HL-60 (cell line): ENCODE data around the gene SDK1.

Experiments
- GABPA ChIP-seq: IDR thresholded peaks from 2 replicates; pipeline ENCODE4 v1.6.1; 2012; ENCODE audit warnings: low read depth
- POLR2AphosphoS5 ChIP-seq: IDR thresholded peaks from 2 replicates; pipeline ENCODE4 v1.6.1; 2012; ENCODE audit warnings: low read depth
- TF ChIP-seq, protein P1 (sequence below): IDR thresholded peaks from one replicate; pipeline ENCODE4 v1.5.1; 2011; ENCODE audit warnings: low read length, control low read depth, inconsistent platforms; ENCODE audit not compliant: insufficient read depth
- TF ChIP-seq, protein P2 (sequence below): IDR thresholded peaks from 2 replicates; pipeline ENCODE4 v1.6.1; 2012; ENCODE audit warnings: low read depth; ENCODE audit not compliant: insufficient replicate concordance

DNA sequence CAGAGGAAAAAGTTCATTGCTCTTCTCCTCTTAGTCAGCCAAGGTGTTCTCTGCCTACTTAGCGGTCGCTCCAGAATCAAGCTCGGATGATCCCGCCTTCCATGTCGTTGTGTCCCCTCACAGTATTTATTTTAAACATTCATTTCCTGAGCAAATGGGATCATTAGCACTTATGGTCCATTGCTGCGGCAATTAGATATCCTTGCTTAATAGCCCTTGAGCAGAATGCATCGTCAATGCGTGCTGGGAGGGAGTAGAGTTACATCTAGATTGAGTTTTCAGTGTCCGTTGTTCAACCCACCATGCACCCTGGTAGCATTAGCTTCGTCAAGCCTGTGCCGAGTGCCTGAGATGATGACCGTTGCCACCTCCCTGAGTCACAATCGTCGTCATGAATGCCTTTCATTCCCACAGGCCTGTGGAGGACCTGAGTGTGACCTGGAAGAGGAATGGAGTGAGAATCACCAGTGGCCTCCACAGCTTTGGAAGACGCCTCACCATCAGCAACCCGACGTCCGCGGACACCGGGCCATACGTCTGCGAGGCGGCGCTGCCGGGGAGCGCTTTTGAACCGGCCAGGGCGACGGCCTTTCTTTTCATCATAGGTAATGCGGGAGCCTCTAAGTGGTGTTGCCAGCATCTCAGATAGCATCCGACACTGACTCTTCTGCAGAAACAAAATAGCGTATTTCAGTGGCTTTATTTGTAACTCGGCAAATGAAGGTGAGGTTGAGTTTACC is 650.4 kb downstream of the SDK1 start:
- TF ChIP-seq, protein P1, sequence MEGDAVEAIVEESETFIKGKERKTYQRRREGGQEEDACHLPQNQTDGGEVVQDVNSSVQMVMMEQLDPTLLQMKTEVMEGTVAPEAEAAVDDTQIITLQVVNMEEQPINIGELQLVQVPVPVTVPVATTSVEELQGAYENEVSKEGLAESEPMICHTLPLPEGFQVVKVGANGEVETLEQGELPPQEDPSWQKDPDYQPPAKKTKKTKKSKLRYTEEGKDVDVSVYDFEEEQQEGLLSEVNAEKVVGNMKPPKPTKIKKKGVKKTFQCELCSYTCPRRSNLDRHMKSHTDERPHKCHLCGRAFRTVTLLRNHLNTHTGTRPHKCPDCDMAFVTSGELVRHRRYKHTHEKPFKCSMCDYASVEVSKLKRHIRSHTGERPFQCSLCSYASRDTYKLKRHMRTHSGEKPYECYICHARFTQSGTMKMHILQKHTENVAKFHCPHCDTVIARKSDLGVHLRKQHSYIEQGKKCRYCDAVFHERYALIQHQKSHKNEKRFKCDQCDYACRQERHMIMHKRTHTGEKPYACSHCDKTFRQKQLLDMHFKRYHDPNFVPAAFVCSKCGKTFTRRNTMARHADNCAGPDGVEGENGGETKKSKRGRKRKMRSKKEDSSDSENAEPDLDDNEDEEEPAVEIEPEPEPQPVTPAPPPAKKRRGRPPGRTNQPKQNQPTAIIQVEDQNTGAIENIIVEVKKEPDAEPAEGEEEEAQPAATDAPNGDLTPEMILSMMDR = no peak
- TF ChIP-seq GABPA (no peak), POLR2AphosphoS5 (no peak)
- TF ChIP-seq, protein P2, sequence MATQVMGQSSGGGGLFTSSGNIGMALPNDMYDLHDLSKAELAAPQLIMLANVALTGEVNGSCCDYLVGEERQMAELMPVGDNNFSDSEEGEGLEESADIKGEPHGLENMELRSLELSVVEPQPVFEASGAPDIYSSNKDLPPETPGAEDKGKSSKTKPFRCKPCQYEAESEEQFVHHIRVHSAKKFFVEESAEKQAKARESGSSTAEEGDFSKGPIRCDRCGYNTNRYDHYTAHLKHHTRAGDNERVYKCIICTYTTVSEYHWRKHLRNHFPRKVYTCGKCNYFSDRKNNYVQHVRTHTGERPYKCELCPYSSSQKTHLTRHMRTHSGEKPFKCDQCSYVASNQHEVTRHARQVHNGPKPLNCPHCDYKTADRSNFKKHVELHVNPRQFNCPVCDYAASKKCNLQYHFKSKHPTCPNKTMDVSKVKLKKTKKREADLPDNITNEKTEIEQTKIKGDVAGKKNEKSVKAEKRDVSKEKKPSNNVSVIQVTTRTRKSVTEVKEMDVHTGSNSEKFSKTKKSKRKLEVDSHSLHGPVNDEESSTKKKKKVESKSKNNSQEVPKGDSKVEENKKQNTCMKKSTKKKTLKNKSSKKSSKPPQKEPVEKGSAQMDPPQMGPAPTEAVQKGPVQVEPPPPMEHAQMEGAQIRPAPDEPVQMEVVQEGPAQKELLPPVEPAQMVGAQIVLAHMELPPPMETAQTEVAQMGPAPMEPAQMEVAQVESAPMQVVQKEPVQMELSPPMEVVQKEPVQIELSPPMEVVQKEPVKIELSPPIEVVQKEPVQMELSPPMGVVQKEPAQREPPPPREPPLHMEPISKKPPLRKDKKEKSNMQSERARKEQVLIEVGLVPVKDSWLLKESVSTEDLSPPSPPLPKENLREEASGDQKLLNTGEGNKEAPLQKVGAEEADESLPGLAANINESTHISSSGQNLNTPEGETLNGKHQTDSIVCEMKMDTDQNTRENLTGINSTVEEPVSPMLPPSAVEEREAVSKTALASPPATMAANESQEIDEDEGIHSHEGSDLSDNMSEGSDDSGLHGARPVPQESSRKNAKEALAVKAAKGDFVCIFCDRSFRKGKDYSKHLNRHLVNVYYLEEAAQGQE = no peak
